ENCODE results near the gene SUCLG2. TPM values are rescaled to one million over a fixed set of nuclear protein-coding genes. Genes with fewer than 3 reads are reported as not detected.

The SUCLG2 gene
- total and polyA plus RNA-seq, 2 of the 4 experiments (the other 2 are of a cell fraction) = 26.8 to 34.6 TPM

DNA sequence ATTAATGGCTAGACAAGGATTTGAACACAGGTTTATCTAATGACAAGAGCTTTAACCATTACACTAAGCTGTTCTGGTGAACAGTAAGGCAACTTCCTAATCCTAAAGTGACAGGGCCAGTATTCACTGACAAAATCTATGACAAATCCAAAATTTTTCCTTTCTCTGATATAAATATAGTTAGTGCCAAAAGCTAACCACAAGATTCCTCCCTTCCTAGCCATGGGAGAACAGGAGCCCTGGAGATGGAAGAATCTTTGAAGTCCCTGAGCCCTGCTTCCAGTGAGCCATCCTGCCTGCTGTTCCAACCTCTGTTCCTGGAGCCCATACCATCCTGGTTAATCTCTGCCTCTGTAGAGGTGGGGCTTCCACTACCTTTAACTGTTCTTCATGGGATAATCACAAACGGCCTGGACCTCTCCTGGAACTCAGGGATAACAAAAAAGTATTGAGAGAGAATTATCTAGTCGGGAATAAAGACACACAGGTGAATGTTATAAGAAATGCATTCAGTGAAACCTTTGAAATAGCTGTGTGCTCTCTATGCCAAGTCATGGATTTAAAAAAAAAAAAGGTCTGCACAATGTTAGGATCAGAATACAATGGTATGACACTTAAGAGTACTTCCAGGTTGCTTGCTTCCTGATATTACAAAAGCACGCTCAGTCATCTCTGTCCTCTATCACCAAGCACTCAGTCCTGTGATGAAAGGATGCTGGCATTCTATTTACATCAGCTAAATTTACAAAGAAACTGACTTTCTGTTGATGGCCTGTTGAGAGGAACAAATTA lies 235.8 kb downstream of the SUCLG2 start:
- Histone ChIP-seq H2BK20ac (ENCODE audit: low read depth, low read length) (no peak overlapping the region), H4K91ac (ENCODE audit: insufficient read depth, low read depth, low read length) (no peak overlapping the region), H4K5ac (ENCODE audit: low read depth, low read length) (no peak overlapping the region), H3K27me3 (ENCODE audit: control insufficient read depth, insufficient read depth, low read length) (no peaks in the 10 kb centered on the region), H2BK120ac (ENCODE audit: low read depth, low read length) (no peak overlapping the region), H3K23ac (ENCODE audit: low read depth, low read length) (no peak overlapping the region), H3K9ac (ENCODE audit: low read depth, low read length) (no peak overlapping the region), H3K4me1 (ENCODE audit: control insufficient read depth, insufficient read depth, low read length) (peaks cover 4% of the 10 kb centered on the region), H2BK15ac (ENCODE audit: low read depth, low read length) (no peak overlapping the region), H3K4me3 (ENCODE audit: insufficient read depth, low read depth, low read length) (no peak overlapping the region), H3K4me2 (ENCODE audit: low read depth, low read length) (no peak overlapping the region), H3K18ac (ENCODE audit: low read depth, low read length) (no peak overlapping the region), H4K20me1 (ENCODE audit: insufficient read depth, low read length) (no peaks in the 10 kb centered on the region), H2BK5ac (ENCODE audit: low read depth, low read length, poor library complexity, severe bottlenecking) (no peak overlapping the region), H2AK5ac (ENCODE audit: low read depth, low read length) (no peak overlapping the region), H4K8ac (ENCODE audit: low read depth in 2 of 2, low read length in 2 of 2) (no peak overlapping the region), H2AK9ac (replicated peaks; ENCODE audit: low read depth, low read length, poor library complexity) (no peak overlapping the region), H3K9me3 (ENCODE audit: control insufficient read depth, insufficient read depth, low read length) (no peaks in the 10 kb centered on the region), H3K4ac (ENCODE audit: low read depth, low read length) (no peak overlapping the region), H3K36me3 (ENCODE audit: control insufficient read depth, insufficient read depth, low read length) (no peaks in the 10 kb centered on the region), H3K14ac (replicated peaks; ENCODE audit: low read depth, low read length) (no peak overlapping the region), H3K56ac (ENCODE audit: extremely low read depth, insufficient read depth, low read length) (no peak overlapping the region), H3K27ac (ENCODE audit: insufficient read depth, low read length) (no peak overlapping the region), H3K79me1 (ENCODE audit: low read depth in 1 of 2, low read length in 2 of 2) (no peaks in the 10 kb centered on the region; a peak in 1 of 4 replicates), H3K9me1 (ENCODE audit: insufficient read depth, low read length) (no peaks in the 10 kb centered on the region), H2AFZ (replicated peaks; ENCODE audit: low read length, poor library complexity) (no peak overlapping the region)
- no TSS peak for BruUV-seq (replicated peaks)
- peak; percentile 17 for DNase-seq
- ATAC-seq (ENCODE audit: low read depth) = peak; percentile 39; the same call in 1 of the 2 replicates
- intact Hi-C loops (cut with micrococcal nuclease) = no loop called here
- CTCF ChIA-PET = interaction anchor here (0.9 kb wide), 1 partner anchor 14 kb away, joined by 3 read pairs; no protein-coding TSS in a partner anchor
- in situ Hi-C loops (cut with MboI; ENCODE audit: low sequenced_read_pairs) = no loop called here
- dilution Hi-C loops (cut with HindIII; ENCODE audit: low sequenced_read_pairs, unreplicated experiment) = no loop called here
- no CpG with 5 or more reads among the region's 3 CpGs for WGBS, 2 experiments (ENCODE audit: extremely low coverage in 2 of 2, insufficient read length in 1 of 2)
- POLR2A ChIA-PET (ENCODE audit: unreplicated experiment) = no interaction called here
- TF ChIP-seq RAD21 (IDR thresholded peaks at IDR 0.05; ENCODE audit: low read length) (no peak), NFE2L2 (IDR thresholded peaks at IDR 0.05; ENCODE audit: low read depth, low read length) (no peak), RCOR1 (IDR thresholded peaks at IDR 0.05; ENCODE audit: insufficient replicate concordance, low read length) (no peak), CEBPB (IDR thresholded peaks at IDR 0.05; ENCODE audit: low read depth, low read length) (no peak), SMC3 (IDR thresholded peaks at IDR 0.05; ENCODE audit: low read depth, low read length) (no peak), MAFK (IDR thresholded peaks at IDR 0.05; ENCODE audit: low read depth, low read length) (no peak), BHLHE40 (IDR thresholded peaks at IDR 0.05; ENCODE audit: low read depth, low read length) (no peak), POLR2A (IDR thresholded peaks at IDR 0.05; ENCODE audit: low read depth, low read length) (no peak), MXI1 (IDR thresholded peaks at IDR 0.05; ENCODE audit: borderline replicate concordance, low read depth, low read length) (no peak), MAZ (IDR thresholded peaks at IDR 0.05; ENCODE audit: borderline replicate concordance, low read depth, low read length) (no peak), CHD1 (IDR thresholded peaks at IDR 0.05; ENCODE audit: low read depth, low read length) (no peak), FOS (IDR thresholded peaks at IDR 0.05; ENCODE audit: low read depth, low read length) (no peak), RFX5 (IDR thresholded peaks at IDR 0.05; ENCODE audit: low read depth, low read length) (no peak)
- TF ChIP-seq, protein P1, sequence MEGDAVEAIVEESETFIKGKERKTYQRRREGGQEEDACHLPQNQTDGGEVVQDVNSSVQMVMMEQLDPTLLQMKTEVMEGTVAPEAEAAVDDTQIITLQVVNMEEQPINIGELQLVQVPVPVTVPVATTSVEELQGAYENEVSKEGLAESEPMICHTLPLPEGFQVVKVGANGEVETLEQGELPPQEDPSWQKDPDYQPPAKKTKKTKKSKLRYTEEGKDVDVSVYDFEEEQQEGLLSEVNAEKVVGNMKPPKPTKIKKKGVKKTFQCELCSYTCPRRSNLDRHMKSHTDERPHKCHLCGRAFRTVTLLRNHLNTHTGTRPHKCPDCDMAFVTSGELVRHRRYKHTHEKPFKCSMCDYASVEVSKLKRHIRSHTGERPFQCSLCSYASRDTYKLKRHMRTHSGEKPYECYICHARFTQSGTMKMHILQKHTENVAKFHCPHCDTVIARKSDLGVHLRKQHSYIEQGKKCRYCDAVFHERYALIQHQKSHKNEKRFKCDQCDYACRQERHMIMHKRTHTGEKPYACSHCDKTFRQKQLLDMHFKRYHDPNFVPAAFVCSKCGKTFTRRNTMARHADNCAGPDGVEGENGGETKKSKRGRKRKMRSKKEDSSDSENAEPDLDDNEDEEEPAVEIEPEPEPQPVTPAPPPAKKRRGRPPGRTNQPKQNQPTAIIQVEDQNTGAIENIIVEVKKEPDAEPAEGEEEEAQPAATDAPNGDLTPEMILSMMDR (conservative IDR thresholded peaks at IDR 0.05; ENCODE audit: low read depth, low read length) = no peak
- TF ChIP-seq, protein P2, sequence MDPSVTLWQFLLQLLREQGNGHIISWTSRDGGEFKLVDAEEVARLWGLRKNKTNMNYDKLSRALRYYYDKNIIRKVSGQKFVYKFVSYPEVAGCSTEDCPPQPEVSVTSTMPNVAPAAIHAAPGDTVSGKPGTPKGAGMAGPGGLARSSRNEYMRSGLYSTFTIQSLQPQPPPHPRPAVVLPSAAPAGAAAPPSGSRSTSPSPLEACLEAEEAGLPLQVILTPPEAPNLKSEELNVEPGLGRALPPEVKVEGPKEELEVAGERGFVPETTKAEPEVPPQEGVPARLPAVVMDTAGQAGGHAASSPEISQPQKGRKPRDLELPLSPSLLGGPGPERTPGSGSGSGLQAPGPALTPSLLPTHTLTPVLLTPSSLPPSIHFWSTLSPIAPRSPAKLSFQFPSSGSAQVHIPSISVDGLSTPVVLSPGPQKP (IDR thresholded peaks at IDR 0.05; ENCODE audit: borderline replicate concordance, low read depth, low read length) = no peak

Measured in IMR-90 (cell line).